Bone marrow (tissue), 2 donors: ENCODE measurements around the gene MRLN.

Experiments used
- DNase-seq, 2 donors: peaks; one replicate each; lab custom pipeline; 2025; lab: John Stamatoyannopoulos, UW

MRLN gene

GRCh38 chr10:59705931-59706330 lies 47.3 kb downstream of the MRLN start:
- DNase-seq, result no peak

- no peak for DNase-seq
These were observed 48.6 kb downstream of the MRLN start for GRCh38 chr10:59704630-59705029.

GRCh38 chr10:59702347-59702746 lies 50.9 kb downstream of the MRLN start:
- no peak for DNase-seq

- no peak for DNase-seq
These were observed 52.5 kb downstream of the MRLN start for GRCh38 chr10:59700709-59701108.

GRCh38 chr10:59698326-59698725 lies 54.9 kb downstream of the MRLN start:
- no peak for DNase-seq

GRCh38 chr10:59695637-59696036 lies 57.6 kb downstream of the MRLN start:
- DNase-seq, result no peak

GRCh38 chr10:59694936-59695335 lies 58.3 kb downstream of the MRLN start:
- no peak for DNase-seq

- DNase-seq, result no peak
These were observed 61.1 kb downstream of the MRLN start for GRCh38 chr10:59692113-59692512.

GRCh38 chr10:59688921-59689351 lies 64.3 kb downstream of the MRLN start:
- DNase-seq, result no peak

- no peak for DNase-seq
These were observed 65.6 kb downstream of the MRLN start for GRCh38 chr10:59687657-59688056.
